DMS79 (cell line): Measurements from ENCODE around the gene TENT4A.

Source experiments
- DNase-seq: peaks from one replicate; lab custom pipeline; 2025; lab: John Stamatoyannopoulos, UW

The TENT4A gene

GRCh38 chr5:6752782-6753181, 39.5 kb downstream of the TENT4A start:
- DNase-seq = no peak

- no peak for DNase-seq
These were observed 40.6 kb downstream of the TENT4A start for GRCh38 chr5:6753851-6754250.

GRCh38 chr5:6754766-6755165, 41.5 kb downstream of the TENT4A start:
- DNase-seq = no peak

DNA sequence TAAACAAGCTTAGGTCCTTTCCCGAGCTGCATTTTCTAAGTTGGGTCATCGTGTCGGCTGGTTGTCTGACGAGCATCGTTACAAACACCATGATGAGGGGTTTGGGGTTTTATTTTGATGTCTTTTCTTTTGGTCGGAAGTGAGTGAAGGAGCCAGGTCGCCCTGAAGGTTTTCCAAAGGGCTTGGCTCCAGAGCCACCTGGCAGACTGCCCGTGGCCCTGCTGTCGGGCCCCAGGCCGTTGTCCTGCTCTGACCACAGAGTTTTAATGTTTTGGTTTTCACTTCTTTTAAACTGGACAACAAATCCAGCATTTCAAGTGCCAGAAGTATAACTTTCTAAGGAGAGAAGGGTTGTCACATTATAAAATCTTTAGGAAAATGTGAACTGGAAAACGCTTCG, 42.3 kb downstream of the TENT4A start:
- no peak for DNase-seq

- DNase-seq = no peak
These were observed 42.7 kb downstream of the TENT4A start for GRCh38 chr5:6755941-6756340.

GRCh38 chr5:6757414-6757969, 44.3 kb downstream of the TENT4A start:
- no peak for DNase-seq

DNA sequence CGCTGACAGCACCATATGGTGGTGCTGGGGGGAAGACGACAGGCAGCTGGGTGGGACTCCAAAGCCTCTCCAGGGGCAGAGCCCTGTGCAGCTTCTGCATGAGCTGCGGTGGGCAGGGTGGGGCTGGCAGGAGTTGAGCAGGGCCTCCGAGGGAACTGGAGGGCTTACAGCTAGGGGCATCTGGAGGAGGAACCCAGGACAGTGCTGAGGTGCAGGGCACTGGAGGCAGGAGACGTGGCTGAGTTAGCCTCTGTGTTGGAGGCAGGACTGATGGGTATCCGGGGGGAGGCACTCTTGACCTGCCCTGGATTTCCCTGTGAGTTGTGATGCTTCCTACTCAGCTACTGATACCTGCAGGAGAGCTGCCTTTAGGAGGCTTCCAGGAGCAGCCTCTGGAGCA, 45.0 kb downstream of the TENT4A start:
- no peak for DNase-seq

- DNase-seq = no peak
These were observed 45.5 kb downstream of the TENT4A start for GRCh38 chr5:6758706-6759105.

GRCh38 chr5:6759401-6759800, 46.2 kb downstream of the TENT4A start:
- no peak for DNase-seq

DNA sequence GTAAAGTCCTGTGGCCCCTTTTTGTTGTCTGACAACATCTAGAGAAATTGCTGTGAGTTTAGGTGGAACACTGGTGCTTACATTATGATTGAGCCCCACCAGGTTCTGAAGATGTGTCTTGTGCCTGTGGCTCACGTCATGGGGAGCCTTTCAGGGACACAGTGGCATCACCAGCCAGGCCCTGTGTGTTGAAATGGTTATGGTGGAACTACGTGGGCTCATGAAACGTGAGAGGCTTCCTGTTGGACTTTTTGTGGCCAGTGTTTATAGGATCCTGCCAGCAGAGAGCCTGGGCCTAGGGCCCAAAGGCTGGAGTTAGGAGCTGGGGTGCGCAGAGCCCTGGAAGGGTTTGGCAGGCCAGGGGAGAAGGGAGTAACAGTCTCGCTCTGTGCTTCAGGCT, 46.8 kb downstream of the TENT4A start:
- DNase-seq = no peak

DNA sequence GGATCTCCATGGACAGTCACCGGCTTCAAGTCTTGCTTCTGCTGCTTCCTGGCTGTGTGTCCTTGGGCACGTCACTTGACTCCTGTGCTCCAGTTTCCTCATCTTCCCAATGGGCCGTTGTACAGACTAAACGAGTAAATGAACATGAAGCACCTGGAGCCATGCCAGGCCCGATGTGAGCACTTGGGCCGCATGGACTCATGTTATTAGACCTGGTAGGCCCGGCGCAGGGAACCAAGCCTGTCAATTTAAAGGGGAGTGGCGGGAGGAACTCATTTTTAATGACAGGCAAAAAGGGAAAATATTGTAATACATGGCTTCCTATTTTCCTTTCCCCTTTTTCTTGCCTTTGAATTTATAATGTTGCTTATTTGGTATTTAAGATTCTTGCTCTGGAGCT, 47.5 kb downstream of the TENT4A start:
- no peak for DNase-seq

DNA sequence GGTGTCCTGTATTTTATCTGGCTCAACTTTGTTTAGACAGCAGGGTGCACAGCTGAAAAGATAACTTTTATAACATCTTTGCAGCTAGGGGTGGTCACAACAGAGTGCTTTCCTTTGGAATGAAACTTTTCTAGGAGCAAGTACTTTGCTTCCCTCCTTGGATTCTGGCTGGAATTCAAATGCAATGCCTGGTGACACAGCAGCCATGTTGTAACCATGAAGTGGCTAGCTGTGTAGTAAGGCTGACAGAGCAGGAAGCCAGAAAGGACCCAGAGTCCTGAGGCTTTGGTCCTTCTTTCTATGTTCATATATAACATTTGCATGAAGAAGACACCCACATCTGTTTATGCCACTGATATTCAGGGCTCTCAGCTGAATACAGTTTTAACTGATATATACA, 48.1 kb downstream of the TENT4A start:
- DNase-seq = no peak

DNA sequence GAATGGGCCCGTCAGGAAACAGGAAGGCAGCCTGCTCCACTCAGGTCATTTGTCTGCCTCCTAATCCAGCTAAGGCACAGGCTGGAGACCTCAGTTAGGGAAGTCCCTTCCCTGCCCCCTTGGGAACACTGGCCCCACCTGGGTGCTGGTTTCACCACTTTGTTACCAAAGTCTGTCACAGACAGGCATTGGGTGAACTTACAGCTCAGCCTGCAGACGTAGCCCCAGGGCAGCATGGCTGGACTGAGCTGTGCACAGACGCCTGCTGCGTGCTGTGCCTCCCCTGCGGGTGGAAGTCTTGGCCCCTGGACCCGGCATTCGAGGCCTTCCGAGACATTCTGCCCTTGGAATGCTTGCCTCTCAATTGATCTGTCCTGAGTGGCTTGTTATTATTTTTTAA, 48.9 kb downstream of the TENT4A start:
- DNase-seq = no peak

DNA sequence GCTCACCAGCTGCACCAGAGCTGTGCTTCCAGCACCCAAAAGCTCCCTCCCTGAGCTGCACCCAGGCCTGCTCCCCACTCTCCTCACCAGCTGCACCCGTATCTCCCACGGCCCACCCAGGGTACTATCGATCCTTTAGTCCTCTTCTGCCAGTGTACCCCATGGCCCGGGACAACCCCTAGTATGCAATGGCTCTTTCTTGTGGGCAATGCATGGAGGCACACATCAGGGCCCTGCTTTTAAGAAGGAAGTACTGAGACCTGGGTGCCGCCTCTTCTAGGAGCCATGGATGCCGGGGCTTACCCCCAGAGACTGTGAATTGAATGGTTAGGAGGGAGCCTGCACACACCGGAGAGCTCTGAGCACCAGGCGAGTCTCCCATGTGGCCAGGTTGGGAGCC, 49.5 kb downstream of the TENT4A start:
- DNase-seq = no peak

GRCh38 chr5:6763191-6763590, 50.0 kb downstream of the TENT4A start:
- no peak for DNase-seq

DNA sequence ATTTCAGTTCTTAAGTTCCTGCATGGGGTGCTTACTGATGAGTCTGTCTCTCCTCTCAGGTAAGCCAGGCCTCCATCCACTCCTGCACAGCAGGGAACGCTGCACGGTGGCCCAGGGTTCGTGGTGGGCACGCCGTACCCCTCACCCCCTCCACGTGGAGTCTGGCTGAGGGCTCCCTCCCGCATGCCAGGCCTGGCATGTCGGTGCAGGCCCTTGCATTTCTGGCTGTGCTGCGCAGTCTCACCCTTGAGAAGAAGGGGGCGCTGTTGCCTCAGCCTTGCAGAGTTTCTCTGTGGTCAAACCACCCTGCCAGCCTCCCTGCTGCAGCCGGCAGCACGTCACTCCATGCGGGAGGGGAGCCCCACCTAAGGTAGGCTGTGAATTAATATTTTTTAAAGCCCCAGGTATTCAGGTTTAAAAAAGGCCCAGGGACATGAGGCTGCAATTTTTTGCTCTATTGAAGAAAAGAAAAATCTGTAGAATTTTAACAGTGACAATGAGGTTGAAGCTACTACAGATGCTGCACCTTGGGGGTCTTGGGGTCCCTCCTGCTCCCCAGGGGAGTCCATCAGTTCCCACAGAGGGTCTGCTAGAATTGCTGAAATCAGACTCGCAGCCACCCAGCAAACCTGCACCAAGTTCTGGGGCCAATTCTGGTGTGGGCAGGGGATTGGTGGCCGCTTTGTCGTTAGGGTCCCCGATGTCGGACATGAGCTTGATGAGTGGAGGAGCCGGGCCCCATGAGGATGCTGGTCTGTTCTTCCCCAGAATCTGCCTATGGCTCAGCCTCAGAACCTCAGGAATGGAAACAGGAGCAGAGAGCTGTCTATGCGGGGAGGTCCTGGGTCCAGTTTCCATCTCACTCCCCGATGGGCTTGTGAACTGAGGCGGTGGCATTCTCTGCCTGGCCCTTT, 52.6 kb downstream of the TENT4A start:
- peak; percentile 75 for DNase-seq

GRCh38 chr5:6766604-6767093, 53.4 kb downstream of the TENT4A start:
- DNase-seq = peak; percentile 96

DNA sequence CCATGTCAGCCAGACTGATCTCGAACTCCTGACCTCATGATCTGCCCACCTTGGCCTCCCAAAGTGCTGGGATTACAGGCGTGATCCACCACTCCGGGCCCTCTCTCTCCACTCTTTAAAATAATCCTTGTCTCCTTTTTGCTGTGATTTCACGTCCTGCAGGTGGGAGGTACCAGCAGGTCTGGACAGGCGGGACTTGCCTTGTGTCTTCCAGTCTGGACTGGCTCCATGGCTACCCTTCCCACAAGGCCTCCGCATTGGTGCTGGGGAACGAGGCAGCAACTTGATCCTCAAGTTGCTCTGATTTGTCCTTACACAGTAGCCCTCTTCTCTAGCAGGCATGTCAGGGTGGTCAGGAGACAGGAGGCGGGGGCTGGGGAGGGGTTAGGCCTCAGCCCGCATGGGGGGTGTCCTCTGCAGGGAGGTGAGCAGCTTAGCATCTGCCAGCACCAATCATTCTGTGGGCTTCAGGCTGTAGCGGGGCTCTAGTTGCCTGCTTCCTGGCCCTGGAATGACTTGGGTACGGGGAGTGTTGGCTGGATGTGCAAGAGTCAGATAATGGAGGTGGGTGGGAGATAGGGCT, 54.3 kb downstream of the TENT4A start:
- DNase-seq = no peak

GRCh38 chr5:6768590-6769230, 55.5 kb downstream of the TENT4A start:
- no peak for DNase-seq

DNA sequence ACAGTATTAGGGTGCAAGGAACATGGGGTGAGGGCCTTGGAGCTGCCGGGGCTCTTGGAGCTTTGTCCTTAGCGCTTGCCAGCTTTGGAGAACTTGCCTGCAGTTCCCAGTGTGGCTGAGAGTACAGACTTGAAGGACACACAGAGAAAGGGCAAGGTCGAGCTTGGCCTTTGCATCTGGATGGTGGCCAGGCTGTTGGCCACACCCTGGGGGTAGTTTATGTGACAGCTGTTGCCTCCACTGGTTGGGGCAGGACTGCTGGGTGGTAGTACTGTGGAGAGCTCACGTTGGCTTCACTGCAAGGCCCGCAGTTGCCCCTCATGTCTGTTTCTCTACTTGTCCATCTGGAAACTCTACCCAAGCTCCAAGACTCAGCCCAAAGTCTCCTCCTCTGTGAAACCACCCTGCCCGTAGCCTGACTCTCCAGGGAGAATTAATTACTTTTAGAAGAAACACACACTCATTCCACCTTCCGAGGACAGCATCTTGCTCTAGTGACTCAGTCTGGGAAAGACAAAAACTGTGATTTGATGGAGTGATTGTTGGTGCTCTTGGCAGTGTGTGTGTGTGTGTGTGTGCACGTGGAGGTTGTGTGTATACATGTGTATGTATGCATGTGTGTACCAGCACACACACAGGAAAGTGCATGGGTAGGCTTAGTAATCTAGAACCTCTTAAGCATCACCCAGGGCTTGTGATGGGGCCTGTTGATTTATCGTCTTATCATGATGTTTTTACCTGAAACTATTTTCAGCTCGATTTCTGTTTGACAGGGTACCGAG, 57.8 kb downstream of the TENT4A start:
- no peak for DNase-seq

DNA sequence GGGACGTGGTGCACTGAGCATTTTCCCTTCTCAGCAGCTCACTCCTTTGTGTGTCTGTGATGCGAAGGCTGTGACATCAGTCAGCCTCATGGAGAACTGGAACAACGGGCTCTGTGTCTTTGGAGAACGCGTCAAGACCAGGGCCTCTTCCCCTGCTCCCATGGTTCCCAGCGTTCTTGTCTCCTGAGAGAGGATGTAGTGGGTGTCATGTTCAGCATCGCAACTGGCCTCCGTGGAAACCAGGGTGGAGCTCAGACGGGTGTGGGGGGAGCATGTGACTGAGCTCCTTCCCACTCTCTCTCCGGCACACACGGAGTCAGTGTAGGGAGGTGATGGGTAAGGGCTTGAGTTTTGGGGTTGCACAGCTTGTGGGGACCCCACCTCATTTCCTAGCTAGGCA, 59.7 kb downstream of the TENT4A start:
- DNase-seq = peak; percentile 40
